ENCODE results near the gene HOXC6. TPM values are rescaled to one million over a fixed set of nuclear protein-coding genes. Genes with fewer than 3 reads are reported as not detected.

The HOXC6 gene
- 10 to 100 TPM; 28.5 to 36.8 (median 32.1) TPM for polyA plus RNA-seq (ENCODE audit: insufficient read length in 4 of 4)

- no peak for DNase-seq (ENCODE audit: low read depth in 4 of 4, low spot score in 3 of 4)
These were observed at the start of gene HOXC6 for GRCh38 chr12:54028314-54029201. Gene HOXC6, plus strand, starts transcription at chr12:54028440. Its CDS starts 82 bp downstream, at chr12:54028522.

GRCh38 chr12:53978477-53979356 is 49.5 kb upstream of the HOXC6 start:
- no peak for DNase-seq (ENCODE audit: low read depth in 4 of 4, low spot score in 3 of 4)

- no peak for DNase-seq (ENCODE audit: low read depth in 4 of 4, low spot score in 3 of 4)
These were observed 48.0 kb upstream of the HOXC6 start for GRCh38 chr12:53980104-53980801.

GRCh38 chr12:53980802-53981496 is 47.3 kb upstream of the HOXC6 start:
- DNase-seq (ENCODE audit: low read depth in 4 of 4, low spot score in 3 of 4): no peak

GRCh38 chr12:53981634-53982565 is 46.3 kb upstream of the HOXC6 start:
- DNase-seq (ENCODE audit: low read depth in 4 of 4, low spot score in 3 of 4): no peak

- no peak for DNase-seq (ENCODE audit: low read depth in 4 of 4, low spot score in 3 of 4)
These were observed 45.3 kb upstream of the HOXC6 start for GRCh38 chr12:53982648-53983567.

GRCh38 chr12:53983568-53983949 is 44.7 kb upstream of the HOXC6 start:
- no peak for DNase-seq (ENCODE audit: low read depth in 4 of 4, low spot score in 3 of 4)

GRCh38 chr12:53983950-53984572 is 44.2 kb upstream of the HOXC6 start:
- no peak for DNase-seq (ENCODE audit: low read depth in 4 of 4, low spot score in 3 of 4)

- peak; percentile 97 to 98 (median 98) for DNase-seq (ENCODE audit: low read depth in 4 of 4, low spot score in 3 of 4)
These were observed 43.1 kb upstream of the HOXC6 start, which contains the start of gene HOXC10 for GRCh38 chr12:53984901-53985691. Gene HOXC10, plus strand, starts transcription at chr12:53985146. Its CDS starts 114 bp downstream, at chr12:53985260.

- no peak for DNase-seq (ENCODE audit: low read depth in 4 of 4, low spot score in 3 of 4)
These were observed 42.6 kb upstream of the HOXC6 start for GRCh38 chr12:53985692-53985993.

GRCh38 chr12:53985994-53986685 is 42.1 kb upstream of the HOXC6 start:
- DNase-seq (ENCODE audit: low read depth in 4 of 4, low spot score in 3 of 4): no peak

- DNase-seq (ENCODE audit: low read depth in 4 of 4, low spot score in 3 of 4): no peak
These were observed 41.4 kb upstream of the HOXC6 start for GRCh38 chr12:53986686-53987483.

- DNase-seq (ENCODE audit: low read depth in 4 of 4, low spot score in 3 of 4): no peak
These were observed 40.4 kb upstream of the HOXC6 start for GRCh38 chr12:53987787-53988230.

- no peak for DNase-seq (ENCODE audit: low read depth in 4 of 4, low spot score in 3 of 4)
These were observed 39.6 kb upstream of the HOXC6 start for GRCh38 chr12:53988541-53989226.
